ENCODE measurements around the gene PSD2.

GRCh38 chr5:139797335-139797734 is 1.7 kb downstream of the PSD2 start:
- no peak for TF ChIP-seq CTCF (IDR thresholded peaks at IDR 0.05)
- TF ChIP-seq EP300 (IDR thresholded peaks at IDR 0.05): no peak
- TF ChIP-seq POLR2AphosphoS5 (IDR thresholded peaks at IDR 0.05): no peak
- TF ChIP-seq POLR2A (IDR thresholded peaks at IDR 0.05): no peak
